NCI-H146 treated with DMSO at 0.1 percent for 48 hours (cell line): ENCODE results near the gene CRAT.

Source experiments
- DNase-seq: peaks from one replicate; lab custom pipeline; 2025; ENCODE audit not compliant: unreplicated experiment; lab: John Stamatoyannopoulos, UW

Gene CRAT

DNA sequence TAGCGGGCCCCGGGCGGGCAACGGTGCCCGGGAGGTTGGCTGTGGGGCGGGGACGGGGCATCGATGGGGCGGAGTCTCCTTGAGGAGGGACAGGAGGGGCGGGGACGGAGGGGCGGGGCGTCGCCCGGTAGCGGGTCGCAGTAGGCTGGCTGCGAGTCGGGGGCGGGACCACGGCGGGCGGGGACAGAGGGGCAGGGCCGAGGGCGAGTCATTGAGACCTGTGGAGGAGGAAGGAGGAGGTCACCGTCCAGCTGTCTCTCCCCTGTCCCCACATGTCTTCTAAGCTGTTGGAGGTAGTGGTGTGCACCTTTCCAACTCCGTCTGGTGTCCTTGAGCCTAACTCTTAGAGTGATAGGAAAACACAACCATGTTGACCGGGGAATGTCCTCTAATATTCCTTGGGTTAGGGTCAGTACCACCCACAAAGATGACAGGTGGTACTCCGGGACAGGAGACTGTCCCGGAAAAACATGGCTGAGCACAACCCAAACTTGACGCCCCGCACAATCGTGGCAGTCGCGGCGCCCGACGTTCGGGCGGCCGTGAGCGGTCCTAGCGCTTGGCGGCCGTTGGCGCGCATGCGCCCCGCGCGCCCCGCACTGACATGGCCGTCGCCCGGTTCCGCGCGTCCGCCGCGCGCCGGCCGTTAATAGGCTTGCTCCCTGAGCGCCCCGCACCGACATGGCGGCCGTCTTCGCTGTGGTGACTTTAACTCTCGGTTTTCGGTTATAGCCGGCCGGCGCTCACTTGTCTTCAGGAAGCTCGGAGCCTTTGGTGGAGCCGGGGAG lies at the start of gene CRAT, which contains the start of gene PTPA:
Gene CRAT (minus strand): TSS at position 54 of the 788 bp plus-strand sequence. CDS start 284 bp downstream, outside the sequence.
Gene PTPA (plus strand): TSS at position 676 of the 788 bp plus-strand sequence. CDS start 186 bp downstream, outside the sequence.
- DNase-seq = peak; percentile 58

- DNase-seq = no peak
These were observed 45.6 kb upstream of the CRAT start for GRCh38 chr9:129156163-129156562.

DNA sequence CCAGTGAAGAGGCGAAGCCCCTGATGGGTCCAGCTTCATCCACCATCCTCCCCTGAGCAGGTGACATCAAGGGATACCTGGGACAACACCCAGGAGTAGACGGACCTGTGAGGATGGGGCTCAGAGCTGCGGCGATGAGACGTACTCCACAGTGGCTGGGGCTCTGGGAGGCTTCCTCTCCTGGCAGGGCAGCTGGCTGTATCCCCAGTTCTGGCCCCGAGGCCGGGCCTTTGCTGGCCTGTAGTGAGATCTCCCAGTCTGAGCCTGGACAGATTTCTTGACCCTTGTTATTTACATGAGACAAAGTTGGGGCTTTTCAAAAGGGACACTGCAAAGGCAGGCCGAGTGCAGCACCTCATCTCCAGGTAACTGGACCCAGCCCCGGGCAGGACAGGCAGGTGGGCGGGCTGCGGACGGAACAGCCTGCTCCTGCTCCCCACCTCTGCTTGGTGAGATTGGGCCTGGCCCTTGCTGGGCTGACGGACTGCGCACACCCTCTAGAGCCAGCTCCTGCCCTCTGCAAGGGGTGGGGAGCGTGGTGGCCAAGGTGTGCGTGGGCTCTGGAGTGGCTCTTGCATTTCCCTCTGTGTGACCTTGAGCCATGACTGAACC lies 44.4 kb upstream of the CRAT start:
- DNase-seq = no peak

DNA sequence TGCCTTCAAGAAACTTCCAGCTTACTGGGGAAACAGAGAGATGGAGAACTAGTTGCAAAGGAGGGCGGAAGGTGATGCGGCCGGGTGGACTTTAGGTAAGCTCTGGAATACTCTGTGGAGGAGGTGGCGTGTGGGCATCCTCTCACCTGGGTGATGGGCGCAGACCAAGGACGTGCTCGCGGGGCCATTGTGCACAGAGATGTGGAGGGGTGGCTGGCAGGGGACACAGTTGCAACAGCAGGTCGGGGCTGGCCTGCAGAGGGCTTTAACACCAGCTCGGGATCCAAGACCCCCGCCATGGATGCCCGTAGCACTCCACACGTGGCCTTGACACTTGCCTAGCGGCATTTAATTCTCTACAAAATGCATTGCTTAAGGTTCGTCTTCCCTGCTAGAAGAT lies 40.9 kb upstream of the CRAT start:
- DNase-seq = no peak

- no peak for DNase-seq
These were observed 40.1 kb upstream of the CRAT start for GRCh38 chr9:129150672-129151211.

DNA sequence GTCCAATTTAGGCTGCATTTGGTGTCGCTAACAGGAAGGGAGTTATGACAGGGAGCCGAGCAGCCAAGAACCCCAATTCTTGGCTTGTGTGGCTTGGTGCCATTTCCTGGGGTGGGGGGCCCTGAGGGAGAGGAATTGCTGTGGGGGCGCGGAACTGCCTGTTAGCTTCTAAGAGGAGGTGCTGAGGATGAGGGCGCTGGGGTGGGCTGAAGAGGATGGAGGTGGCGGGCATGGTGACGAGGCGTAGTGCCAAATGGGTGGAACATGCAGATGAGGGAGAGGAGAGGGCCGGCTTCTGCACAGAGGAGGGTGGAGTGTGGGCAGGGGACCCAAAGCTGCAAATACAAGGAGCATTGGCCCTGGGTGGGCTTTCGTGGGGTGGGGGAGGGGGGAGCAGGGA lies 39.5 kb upstream of the CRAT start:
- DNase-seq = no peak

DNA sequence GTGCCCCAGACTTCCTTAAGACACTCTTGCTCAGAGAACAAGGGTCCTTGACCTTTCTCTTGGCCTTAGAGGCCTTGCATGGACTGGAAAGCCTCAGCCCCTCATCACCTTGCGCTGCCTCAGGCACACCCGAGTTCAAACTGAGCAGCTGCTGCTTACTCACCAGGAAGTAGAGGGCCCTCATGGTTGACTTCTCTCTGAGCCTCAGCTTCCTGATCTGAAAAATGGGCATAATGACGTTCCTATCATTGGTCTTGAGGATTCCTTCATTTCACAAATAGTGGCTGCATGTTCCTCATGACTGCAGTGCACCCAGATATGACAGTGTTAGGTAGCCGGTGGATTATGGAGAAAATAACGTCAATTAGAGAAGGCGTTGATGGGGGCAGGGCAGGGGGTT lies 38.8 kb upstream of the CRAT start:
- DNase-seq = no peak

GRCh38 chr9:129148463-129149204 lies 38.0 kb upstream of the CRAT start:
- DNase-seq = no peak

DNA sequence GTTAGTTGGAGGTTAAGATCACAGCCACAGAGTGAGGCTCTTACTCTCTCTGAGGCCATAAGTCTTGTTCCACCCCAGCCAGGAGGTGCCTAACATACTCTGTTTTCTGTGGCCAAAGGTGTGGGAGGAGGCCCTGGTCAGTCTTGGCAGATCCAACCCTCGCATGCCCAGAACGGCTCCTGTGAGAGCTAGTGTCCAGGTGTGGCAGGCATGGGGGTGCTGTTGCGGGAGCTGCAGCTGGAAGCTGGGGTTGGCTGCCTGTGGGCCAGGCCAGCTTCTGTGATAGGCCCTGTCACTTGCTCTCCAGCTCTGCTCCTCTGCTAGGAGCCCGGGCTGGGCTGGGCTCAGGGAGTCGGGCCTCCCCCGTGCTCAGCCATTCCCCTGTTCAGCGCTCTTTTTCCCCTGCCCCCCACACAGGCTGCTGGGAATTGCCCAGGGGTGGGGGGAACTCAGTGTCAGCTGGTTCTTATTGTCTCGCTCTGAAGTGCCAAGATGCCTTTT lies 35.9 kb upstream of the CRAT start:
- DNase-seq = no peak

- no peak for DNase-seq
These were observed 35.3 kb upstream of the CRAT start for GRCh38 chr9:129145841-129146292.

GRCh38 chr9:129145316-129145715 lies 34.7 kb upstream of the CRAT start:
- DNase-seq = no peak

- no peak for DNase-seq
These were observed 32.7 kb upstream of the CRAT start for GRCh38 chr9:129143031-129143927.

DNA sequence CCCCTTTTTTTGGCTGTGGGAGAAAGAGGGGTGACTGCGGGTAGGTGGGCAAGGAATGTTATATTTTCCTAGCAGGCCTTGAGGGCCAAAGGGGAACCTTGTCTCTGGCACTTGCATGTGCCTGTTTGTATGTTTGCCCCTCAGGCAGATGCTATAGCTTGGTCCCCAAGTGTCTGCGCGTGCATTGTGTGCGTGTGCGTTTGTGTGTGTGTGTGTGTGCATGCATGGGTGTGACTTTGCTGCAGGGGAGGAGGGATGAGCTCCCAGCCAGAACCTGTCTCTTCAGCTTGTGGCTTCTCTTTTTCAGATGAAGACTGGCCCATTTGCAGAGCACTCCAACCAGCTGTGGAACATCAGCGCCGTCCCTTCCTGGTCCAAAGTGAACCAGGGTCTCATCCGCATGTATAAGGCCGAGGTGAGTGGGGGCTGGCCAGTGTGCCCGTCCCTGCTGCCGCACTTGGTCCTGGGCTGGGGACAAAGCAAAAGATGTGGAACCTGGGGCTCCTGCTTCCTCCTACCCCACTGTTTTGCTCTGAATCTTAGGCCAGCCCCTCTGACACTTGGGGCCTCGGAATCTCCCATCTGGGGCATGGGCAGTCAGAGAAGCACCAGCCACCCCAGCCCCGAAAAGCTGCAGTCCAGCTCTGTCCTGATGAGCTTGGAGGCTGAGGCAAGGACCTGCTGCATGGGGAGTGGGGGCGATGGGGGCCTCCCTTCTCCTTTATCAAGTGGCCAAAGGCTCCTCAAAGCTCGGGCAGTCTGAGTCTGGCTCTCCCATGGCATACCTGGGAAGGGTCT lies 31.7 kb upstream of the CRAT start:
- no peak for DNase-seq

GRCh38 chr9:129141066-129142041 lies 30.8 kb upstream of the CRAT start:
- no peak for DNase-seq

DNA sequence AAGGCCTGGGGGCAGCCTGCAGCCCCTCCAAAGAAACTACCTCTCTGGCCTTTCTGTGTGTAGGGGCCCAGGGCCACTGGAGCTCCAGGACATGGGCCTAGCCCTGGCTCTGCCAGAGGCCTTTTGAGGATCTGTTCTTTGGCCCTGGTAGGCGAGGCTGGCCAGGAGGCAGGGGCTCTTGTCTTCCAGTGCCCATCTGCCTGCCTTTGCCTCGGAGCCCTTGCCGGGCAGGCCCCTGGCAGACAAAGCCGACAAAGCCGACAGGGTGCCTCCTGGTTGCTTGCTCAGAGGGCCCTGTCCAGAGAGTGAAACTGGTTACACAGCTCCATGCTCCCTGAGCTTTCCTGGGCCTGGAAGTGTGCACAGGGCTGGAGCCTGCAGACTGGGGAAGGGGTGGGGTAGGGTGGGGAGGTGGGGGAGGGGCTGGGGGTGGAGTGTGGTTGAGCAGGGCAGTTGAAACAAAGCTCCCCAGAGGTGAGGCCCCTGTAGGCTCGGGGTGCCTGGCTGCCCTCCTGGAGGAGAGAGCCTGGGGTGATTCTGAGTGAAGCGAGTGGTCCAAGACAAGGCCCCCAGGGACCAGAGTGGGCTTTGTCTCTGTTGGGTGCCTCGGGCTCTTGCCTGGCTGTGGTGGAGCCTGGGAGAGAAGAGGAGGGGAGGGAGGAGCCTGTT lies 29.9 kb upstream of the CRAT start:
- no peak for DNase-seq

DNA sequence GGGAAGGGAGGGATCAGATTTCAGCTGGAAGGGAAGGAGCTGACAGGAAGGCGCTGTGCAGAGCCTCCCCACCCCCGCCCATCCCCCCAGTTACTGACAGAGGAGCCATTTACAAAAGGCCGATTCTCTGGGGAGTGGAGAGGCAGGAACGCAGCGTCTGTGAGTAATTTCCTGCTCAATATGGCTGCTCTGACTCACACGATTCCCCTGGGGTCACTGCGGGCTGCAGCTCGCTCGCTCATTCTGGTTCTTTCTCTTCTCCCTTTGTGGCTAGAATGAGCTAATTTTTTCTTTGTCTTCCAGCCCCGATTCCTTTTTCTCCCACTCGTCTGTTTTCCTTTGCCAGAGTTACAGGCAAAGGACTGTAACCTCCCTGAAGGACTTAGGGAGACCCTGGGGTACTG lies 29.4 kb upstream of the CRAT start:
- DNase-seq = no peak

DNA sequence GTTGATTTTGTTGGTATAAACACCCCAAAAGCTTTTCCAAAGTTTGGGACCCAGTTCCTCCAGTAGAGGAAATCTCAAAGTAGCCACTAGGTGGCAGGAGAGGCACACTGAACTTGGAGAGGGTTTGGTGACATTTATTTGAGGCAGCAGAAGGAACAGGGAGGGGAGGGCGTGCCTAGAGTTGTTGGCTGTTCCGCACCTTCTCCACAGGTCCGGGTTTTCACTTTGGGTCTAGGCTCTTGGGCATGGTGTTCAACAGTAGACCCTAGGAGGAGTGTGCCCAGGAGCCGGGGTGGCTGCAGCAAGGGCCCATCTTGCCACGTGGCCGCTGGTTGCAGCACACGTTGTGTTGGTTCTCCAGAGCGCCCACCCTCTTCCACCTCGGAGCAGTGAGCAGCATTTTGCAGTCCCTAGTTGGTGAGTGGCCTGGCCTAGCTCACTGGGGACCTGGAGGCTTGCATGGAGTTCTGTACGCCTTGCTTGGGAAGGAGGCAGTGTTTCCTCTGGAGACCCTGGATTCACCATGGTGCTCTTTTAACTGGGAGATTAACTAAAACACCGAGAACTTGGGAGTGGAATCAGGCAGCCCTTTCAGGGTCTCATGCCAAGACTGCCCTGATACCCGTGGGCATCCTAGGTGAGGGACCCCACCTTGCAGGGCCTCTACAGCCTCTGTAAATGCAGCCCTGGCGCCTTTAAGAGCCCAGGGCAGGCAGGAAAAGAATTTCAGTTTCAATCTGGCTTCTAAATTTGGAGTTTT lies 28.8 kb upstream of the CRAT start:
- DNase-seq = peak; percentile 6
